Caco-2 (cell line): Measurements from ENCODE around the gene OSTM1. TPM values are rescaled to one million over a fixed set of nuclear protein-coding genes. Genes with fewer than 3 reads are reported as not detected.
"Not testable (repeated sequence)": the region's sequence is repeated elsewhere in the genome, so short reads cannot be mapped to it uniquely, and the experiment has no call there.

Source experiments
- BruUV-seq: library from RNA; stranded (reverse); fragments of 400-500 nt; replicated peaks from 2 replicates; lab custom pipeline; 2021; lab: Mats Ljungman, UMichigan
- CTCF ChIA-PET: fragments of 300-600 bp; sonication (Branson Sonifier 250); formaldehyde crosslinking; loops from one replicate; lab custom pipeline; 2022; ENCODE audit warnings: antibody characterized with exemption; lab: Charles Lee
- POLR2A ChIA-PET: fragments of 300-600 bp; sonication (Branson Sonifier 250); formaldehyde crosslinking; loops from one replicate; lab custom pipeline; 2022; ENCODE audit warnings: antibody characterized with exemption; lab: Charles Lee
- DNase-seq, 2 experiments: peaks; one replicate each; pipeline versions ENCODE4 v3.0.0 to v3.0.0-alpha.2; 2020 to 2022
- H3K27me3 ChIP-seq: replicated peaks from 2 replicates; pipeline ENCODE4 v1.6.0; 2011; ENCODE audit warnings: low read length; ENCODE audit not compliant: control insufficient read depth, insufficient read depth
- H3K36me3 ChIP-seq: 2 replicates; pipeline ENCODE4 v1.5.1; 2011; ENCODE audit warnings: low read length; ENCODE audit not compliant: control insufficient read depth, insufficient read depth
- H3K4me1 ChIP-seq: fragments of 250-450 bp; sonication (Bioruptor Pico); 2 replicates; pipeline ENCODE4 v1.5.1; 2020; ENCODE audit warnings: mild to moderate bottlenecking
- H3K4me3 ChIP-seq: 2 replicates; pipeline ENCODE4 v1.5.1; 2011; ENCODE audit warnings: low read depth, mild to moderate bottlenecking, control low read depth, low read length
- H3K9me3 ChIP-seq: fragments of 250-450 bp; sonication (Bioruptor Pico); 2 replicates; pipeline ENCODE4 v1.5.1; 2020; ENCODE audit warnings: mild to moderate bottlenecking, moderate library complexity
- H3K27ac Mint-ChIP-seq: one replicate; pipeline ENCODE4 v1.8.0; 2022; ENCODE audit warnings: mixed read lengths; ENCODE audit not compliant: unreplicated experiment
- H3K27me3 Mint-ChIP-seq: one replicate; pipeline ENCODE4 v1.8.0; 2022; ENCODE audit warnings: mixed read lengths; ENCODE audit not compliant: insufficient read depth, unreplicated experiment
- H3K36me3 Mint-ChIP-seq: one replicate; pipeline ENCODE4 v1.8.0; 2022; ENCODE audit warnings: mild to moderate bottlenecking, mixed read lengths; ENCODE audit not compliant: insufficient read depth, unreplicated experiment
- H3K4me1 Mint-ChIP-seq: one replicate; pipeline ENCODE4 v1.8.0; 2022; ENCODE audit warnings: low read depth, mixed read lengths; ENCODE audit not compliant: unreplicated experiment
- H3K4me3 Mint-ChIP-seq: one replicate; pipeline ENCODE4 v1.8.0; 2022; ENCODE audit warnings: mild to moderate bottlenecking, moderate library complexity, mixed read lengths; ENCODE audit not compliant: unreplicated experiment
- H3K9me3 Mint-ChIP-seq: one replicate; pipeline ENCODE4 v1.8.0; 2022; ENCODE audit warnings: mixed read lengths; ENCODE audit not compliant: unreplicated experiment
- CTCF ChIP-seq, 2 experiments: fragments of 200-600 bp in 1 of 2; IDR thresholded peaks; 1 replicate in 1 of 2; 2 replicates in 1 of 2; pipeline versions ENCODE4 v1.5.1 to v1.8.0; 2011 to 2022; ENCODE audit warnings: antibody characterized with exemption in 1 of 2, control low read depth in 1 of 2, inconsistent platforms in 1 of 2, low read depth in 1 of 2, low read length in 1 of 2, mild to moderate bottlenecking in 1 of 2, moderate library complexity in 1 of 2; ENCODE audit not compliant: insufficient read depth in 1 of 2, severe bottlenecking in 1 of 2, unreplicated experiment in 1 of 2
- intact Hi-C: fragments of 100-400 bp; cut with micrococcal nuclease; formaldehyde crosslinking; loops from one replicate; pipeline ENCODE4 v1.10.0; 2022; ENCODE audit not compliant: unreplicated experiment
- total RNA-seq: library from RNA; stranded (reverse); gene quantifications from 2 replicates; pipeline ENCODE4 v1.2.3, GENCODE V29; 2022

The OSTM1 gene
- total RNA-seq, 1 experiment from 2014 or later, result 20.1 TPM

- POLR2A ChIA-PET, result no interaction called here
- no peaks in the 10 kb centered on the region for H3K4me1 Mint-ChIP-seq
Measured at GRCh38 chr6:108013787-108014439, 60.6 kb downstream of the OSTM1 start.

GRCh38 chr6:108009894-108010293 is 64.6 kb downstream of the OSTM1 start:
- no peak overlapping the region for H3K4me3 ChIP-seq
- DNase-seq, result no peak
- Mint-ChIP-seq H3K27ac (no peak overlapping the region), H3K4me1 (no peaks in the 10 kb centered on the region), H3K36me3 (no peaks in the 10 kb centered on the region), H3K9me3 (peaks cover 24% of the 10 kb centered on the region), H3K27me3 (no peaks in the 10 kb centered on the region), H3K4me3 (no peak overlapping the region)
- no peaks in the 10 kb centered on the region for H3K27me3 ChIP-seq
- H3K36me3 ChIP-seq, result no peaks in the 10 kb centered on the region
- H3K9me3 ChIP-seq, result 0 out of 2 replicates have a peak, but pooled peaks cover 15% of the 10 kb centered on the region
- intact Hi-C loops, result no loop called here
- BruUV-seq, result no TSS peak
- TF ChIP-seq CTCF (IDR thresholded peaks at IDR 0.05; ENCODE audit: insufficient read depth in 1 of 2, low read depth in 1 of 2, low read length in 1 of 2, severe bottlenecking in 1 of 2, unreplicated experiment in 1 of 2), result no peak
- H3K4me1 ChIP-seq, result no peaks in the 10 kb centered on the region
- ChIA-PET POLR2A (no interaction called here), CTCF (interaction anchor here (0.8 kb wide), 1 partner anchor 32 kb away, joined by 4 read pairs; no protein-coding TSS in a partner anchor)

More at GRCh38 chr6:108013787-108014439, 60.6 kb downstream of the OSTM1 start:
- Mint-ChIP-seq H3K27me3 (no peaks in the 10 kb centered on the region), H3K27ac (no peak overlapping the region), H3K4me3 (no peak overlapping the region), H3K9me3 (peaks cover 24% of the 10 kb centered on the region), H3K36me3 (no peaks in the 10 kb centered on the region)
- no peaks in the 10 kb centered on the region for H3K27me3 ChIP-seq
- H3K4me1 ChIP-seq, result no peaks in the 10 kb centered on the region
- intact Hi-C loops, result no loop called here
- no peak for TF ChIP-seq CTCF (IDR thresholded peaks at IDR 0.05; ENCODE audit: insufficient read depth in 1 of 2, low read depth in 1 of 2, low read length in 1 of 2, severe bottlenecking in 1 of 2, unreplicated experiment in 1 of 2)
- no peak for DNase-seq
- BruUV-seq, result no TSS peak
- no peaks in the 10 kb centered on the region for H3K36me3 ChIP-seq
- CTCF ChIA-PET, result no interaction called here
- H3K9me3 ChIP-seq, result peaks cover 15% of the 10 kb centered on the region
- no peak overlapping the region for H3K4me3 ChIP-seq

GRCh38 chr6:108009258-108009657 is 65.3 kb downstream of the OSTM1 start:
- H3K4me3 ChIP-seq, CTCF ChIA-PET, DNase-seq, H3K36me3 Mint-ChIP-seq, intact Hi-C loops, H3K4me3 Mint-ChIP-seq, POLR2A ChIA-PET, H3K27me3 Mint-ChIP-seq, H3K27ac Mint-ChIP-seq, H3K4me1 Mint-ChIP-seq, H3K36me3 ChIP-seq, H3K27me3 ChIP-seq, BruUV-seq, H3K4me1 ChIP-seq: not testable (repeated sequence)
- 0 out of 2 replicates have a peak, but pooled peaks cover 15% of the 10 kb centered on the region for H3K9me3 ChIP-seq
- H3K9me3 Mint-ChIP-seq, result peaks cover 24% of the 10 kb centered on the region
